HG03378 (cell line): ENCODE results near the gene CENPA.

ENCODE experiments used
- ATAC-seq: cut with Tn5 transposase; IDR thresholded peaks from one replicate; pipeline ENCODE4 v1.9.1; 2021; ENCODE audit warnings: mild to moderate bottlenecking, moderate library complexity; ENCODE audit not compliant: unreplicated experiment

Gene CENPA

GRCh38 chr2:26838121-26838906 is 52.5 kb downstream of the CENPA start:
- no peak for ATAC-seq

GRCh38 chr2:26840937-26841610 is 55.2 kb downstream of the CENPA start:
- no peak for ATAC-seq

GRCh38 chr2:26843041-26843440 is 57.2 kb downstream of the CENPA start:
- ATAC-seq: no peak
